Stimulated activated CD4-positive, alpha-beta T cell treated with anti-CD3 and anti-CD28 coated beads, Interleukin-15, amount 100 ng/mL, for 1 hour (primary cell): ENCODE data around the gene YTHDF1.
"Not testable (repeated sequence)": the region's sequence is repeated elsewhere in the genome, so short reads cannot be mapped to it uniquely, and the experiment has no call there.

Experiments
- DNase-seq, 2 donors: peaks; one replicate each; pipeline ENCODE4 v3.0.0-alpha.2; 2020; ENCODE audit warnings: low read depth in 1 of 2, low spot score in 1 of 2

The YTHDF1 gene

DNA sequence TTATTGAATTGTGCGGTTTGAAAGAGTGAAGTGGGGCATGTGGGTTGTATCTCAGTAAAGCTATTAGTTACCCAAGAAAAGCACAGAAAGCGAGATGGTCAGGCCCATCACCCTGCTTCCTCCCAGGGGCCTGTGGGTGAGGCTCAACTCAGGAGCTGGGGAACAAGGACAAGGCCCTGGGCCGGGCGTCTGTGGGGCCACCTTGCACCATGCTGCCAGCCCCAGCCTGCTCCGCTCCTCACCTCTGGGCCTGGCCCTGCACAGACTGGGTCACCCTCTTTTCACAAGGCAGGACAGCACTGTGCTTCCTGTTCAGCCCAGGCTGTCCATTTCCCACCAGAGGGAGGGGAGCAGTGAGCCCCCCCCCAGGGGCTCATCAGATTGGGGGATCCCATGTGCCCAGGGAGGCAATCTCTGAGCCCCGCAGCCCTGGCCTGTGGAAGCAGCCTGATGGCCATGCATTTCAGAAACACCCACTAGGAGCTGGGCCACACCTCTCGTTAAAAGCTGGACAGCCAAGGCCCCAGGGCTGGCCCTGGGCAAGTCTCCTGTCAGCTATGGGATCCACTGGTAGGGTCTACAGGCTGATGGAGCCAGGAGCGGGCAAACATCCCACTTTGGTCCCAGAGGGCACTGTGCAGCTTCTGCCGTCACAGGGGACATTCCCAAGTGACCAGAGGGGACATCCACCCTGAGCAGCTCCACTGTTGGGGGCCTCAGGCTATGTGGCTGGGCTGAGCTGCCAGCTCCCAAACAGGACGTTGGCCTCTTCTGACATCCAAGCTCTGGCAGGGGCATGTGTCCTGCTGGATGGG, 55.9 kb downstream of the YTHDF1 start:
- DNase-seq, result no peak

DNA sequence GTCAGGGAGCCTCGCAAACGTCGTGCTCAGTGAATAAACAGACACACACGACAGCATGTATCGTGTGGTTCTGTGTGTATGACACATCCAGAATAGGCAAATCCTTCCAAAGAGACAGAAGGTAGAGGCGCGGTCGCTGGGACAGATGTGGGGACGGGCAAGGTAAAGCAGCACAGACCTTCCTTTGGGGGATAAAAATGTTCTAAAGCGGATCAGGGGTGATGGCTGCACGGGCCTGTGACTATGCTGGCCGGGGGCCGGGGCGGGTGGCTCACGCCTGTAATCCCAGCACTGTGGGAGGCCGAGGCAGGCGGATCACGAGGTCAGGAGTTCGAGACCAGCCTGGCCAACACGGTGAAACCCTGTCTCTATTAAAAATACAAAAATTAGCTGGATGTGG, 56.7 kb downstream of the YTHDF1 start:
- DNase-seq, result not testable (repeated sequence)

DNA sequence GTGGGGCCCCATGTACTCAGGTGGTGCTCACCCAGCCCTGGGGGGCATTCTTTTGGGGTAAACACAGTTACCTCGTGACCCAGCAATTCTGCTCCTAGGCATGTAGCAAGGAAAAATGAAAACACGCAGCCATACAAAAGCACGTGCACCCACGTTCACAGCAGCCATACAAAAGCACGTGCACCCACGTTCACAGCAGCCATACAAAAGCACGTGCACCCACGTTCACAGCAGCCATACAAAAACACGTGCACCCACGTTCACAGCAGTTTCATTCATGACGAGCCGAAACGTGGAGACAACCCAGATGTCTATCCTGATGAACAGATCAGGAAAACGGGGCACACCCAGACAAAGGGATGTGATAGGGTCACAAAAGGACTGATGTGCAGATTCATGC, 57.1 kb downstream of the YTHDF1 start:
- no peak for DNase-seq

DNA sequence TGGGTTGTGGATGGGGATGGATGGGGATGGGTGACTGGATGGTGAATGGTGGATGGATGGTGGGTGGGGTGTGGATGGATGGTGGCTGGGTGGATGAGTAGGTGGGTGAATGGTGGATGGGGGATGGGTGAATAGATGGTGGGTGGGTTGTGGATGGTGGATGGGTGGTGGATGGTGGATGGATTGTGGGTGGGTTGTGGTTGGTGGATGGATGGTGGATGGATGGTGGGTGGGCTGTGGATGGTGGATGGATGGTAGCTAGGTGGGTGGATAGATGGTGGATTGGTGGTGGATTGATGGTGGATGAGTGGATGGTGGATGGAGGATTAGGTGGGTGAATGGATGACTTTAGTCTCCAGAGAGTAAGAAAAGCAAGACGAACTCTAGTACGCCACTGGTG, 57.6 kb downstream of the YTHDF1 start:
- DNase-seq, result no peak

DNA sequence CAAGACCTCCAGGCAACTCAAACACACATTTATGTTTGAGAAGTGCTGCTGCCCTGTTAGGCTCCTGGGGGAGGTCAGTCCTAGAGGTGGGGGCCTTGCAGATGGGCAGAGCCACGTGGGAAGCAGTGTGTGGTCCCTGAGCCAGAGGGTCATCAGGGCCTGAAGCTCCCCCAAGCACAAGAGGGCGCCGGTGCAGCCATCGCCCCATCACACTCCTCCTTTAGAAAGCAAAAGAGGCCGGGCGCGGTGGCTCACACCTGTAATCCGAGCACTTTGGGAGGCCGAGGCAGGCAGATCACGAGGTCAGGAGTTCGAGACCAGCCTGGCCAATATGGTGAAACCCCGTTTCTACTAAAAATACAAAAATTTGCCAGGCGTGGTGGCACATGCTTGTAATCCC, 58.5 kb downstream of the YTHDF1 start:
- DNase-seq, result not testable (repeated sequence)

GRCh38 chr20:63156221-63156671, 59.7 kb downstream of the YTHDF1 start:
- DNase-seq, result no peak

GRCh38 chr20:63155266-63156165, 60.4 kb downstream of the YTHDF1 start:
- DNase-seq, result no peak

GRCh38 chr20:63154395-63154794, 61.5 kb downstream of the YTHDF1 start:
- no peak for DNase-seq

DNA sequence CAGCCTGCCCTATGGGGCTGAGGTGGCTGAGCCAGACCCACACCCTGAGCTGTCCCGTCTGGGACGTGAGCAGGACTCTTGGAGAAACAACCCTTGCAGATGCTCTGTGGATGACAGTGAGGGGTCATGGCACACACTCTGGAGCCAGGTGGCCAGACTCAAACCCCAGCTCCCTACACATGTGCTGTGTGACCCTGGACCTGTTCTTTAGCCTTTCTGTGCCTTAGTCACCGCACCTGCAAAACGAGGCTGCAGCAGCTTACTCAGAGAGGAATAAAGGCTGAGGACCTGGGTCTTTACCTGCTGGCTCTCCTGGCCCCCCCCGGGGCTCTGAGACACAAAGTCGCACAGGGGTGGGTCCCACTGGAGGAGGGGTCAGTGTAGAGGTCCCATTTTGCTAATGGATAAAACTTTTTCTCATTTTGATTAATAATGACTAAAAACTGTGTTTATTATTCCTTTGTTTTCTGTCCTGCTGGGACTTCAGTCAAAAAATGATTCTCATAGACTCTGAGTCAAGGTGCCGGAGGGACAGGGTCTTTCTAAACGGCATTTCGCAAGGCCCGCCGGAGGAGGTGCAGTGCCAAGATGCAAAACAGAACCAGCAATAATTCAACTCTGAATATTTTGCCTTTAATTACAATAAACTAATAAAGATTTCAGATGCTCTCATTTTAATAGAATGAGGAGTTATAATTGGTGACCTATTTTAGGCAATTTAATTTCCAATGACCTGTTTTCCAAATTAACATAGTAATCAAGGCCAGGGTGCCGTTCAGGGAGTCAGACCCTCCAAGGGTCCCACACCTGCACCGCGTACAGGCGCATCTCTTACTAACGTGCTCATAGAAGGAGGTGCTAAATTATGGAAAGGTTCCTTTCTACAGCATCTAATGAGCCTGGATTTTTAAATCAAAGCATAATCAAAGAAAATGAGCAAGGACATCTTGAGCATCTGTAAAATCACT, 62.4 kb downstream of the YTHDF1 start:
- DNase-seq, result no peak

GRCh38 chr20:63152322-63153253, 63.3 kb downstream of the YTHDF1 start:
- DNase-seq, result no peak

DNA sequence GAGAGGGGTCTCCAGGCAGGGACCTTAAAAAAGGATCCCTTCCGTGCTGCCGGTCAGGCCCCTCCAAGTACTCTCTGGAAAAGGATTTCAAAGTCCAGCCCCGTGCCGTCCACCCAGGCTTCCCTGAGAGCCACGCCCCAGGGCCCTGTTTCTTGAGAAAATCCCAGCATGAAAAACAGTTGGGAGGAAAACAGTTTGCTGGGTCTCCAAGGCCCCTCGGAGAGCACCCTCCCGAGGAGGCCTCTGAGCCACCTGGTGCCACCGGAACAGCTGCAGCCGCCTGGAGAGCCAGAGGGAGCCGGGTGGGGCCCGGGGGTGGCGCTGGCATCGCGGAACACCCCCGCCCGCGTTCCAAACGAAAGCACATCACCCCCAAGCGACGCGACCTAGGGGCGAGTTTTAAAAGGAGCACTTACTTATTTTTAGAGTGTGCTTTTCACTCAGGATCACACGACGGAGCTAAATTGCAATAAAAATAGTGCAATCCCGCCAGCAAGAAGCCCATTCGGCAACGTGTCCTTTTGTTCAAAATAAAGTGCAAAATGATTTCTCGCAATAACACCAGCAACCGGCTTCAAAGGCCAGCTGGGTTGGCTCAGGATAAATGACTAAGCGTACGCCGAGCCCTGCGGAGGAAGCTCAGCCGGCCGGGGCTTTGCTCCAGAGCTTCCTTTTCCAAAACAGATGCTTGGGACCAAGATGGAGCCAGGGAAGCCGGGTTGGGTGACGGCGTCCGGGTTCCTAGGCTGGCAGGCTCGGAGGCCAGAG, 64.2 kb downstream of the YTHDF1 start:
- DNase-seq, result no peak

DNA sequence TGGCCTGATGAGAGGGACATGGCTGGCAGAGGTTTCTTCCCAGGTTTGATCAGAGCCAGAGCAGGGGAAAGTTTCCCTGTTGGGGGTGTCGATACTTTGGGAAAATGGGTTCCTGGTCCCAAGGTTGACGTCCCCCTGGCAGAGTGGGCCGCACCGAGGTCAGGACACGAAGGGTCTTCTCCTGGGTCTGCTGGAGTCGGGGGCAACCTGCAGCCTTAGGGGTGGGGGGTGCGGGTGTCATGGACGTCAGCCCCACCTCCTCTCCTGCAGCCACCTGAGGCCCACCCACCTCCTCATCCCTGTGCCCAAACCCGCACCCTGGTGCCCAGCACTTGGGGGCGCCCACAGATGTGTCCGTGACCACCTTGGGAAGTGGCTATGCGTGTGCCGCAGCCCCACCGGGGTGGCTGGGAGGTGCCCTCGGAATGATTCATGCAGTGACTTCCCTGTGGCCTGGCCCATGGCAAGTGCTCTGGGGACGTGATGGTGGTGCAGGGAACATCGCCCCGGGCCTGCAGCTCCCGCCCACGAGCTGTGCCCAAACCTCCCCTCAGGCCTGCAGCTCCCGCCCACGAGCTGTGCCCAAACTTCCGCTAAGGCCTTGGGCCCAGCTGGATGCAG, 64.9 kb downstream of the YTHDF1 start:
- DNase-seq, result no peak

DNA sequence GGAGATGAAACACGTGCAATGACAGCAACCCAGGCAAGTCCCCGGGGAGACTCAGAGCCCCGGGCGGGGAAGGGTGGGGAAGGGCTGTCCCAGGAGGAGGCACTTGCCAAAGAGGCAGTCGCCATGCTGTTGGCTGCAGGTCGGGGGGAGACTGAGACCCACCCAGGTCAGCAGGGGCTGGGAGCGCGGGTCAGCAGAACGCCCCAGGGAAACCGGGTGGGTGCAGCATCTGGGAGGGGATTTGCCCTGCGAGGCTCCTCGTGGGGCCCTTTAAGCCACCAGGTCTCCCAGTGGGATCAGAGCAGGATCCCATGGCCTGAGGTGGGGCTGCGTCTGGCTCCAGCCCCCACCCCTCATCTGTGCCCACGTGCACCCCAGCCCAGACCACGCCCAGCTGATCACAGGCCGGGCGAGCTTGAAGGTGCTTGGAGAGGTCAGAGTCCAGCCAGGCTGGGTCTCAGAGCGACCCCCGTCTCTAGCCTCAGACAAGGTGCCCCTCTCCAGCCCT, 65.5 kb downstream of the YTHDF1 start:
- DNase-seq, result no peak

- DNase-seq, result no peak
Measured at GRCh38 chr20:63149531-63150192, 66.3 kb downstream of the YTHDF1 start.

DNA sequence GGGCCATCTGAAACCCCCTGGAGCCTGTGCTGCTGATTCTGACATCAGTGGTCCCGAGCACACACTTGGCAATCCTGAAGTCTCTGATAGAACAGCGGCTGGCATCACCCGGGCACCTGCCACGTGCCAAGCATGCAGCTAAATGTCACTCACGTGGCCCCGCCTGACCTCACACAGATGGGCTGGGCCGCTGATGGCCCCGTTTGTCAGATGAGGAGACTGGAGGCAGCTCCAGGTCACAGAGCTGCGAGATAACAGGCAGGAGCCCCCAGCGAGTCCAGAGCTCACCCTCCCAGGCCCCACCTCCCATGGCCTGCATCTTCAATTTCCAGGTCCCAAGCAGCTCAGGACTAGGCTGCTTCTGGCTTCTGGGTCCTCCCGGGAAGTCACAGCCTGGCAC, 67.2 kb downstream of the YTHDF1 start:
- DNase-seq, result no peak

- DNase-seq, result no peak
Measured at GRCh38 chr20:63147532-63147931, 68.4 kb downstream of the YTHDF1 start.
